Upper lobe of left lung (tissue), 4 donors: ENCODE results near the gene TENM4.

Source experiments
- POLR2A ChIP-seq, 4 donors: fragments of 450-650 bp; IDR thresholded peaks; one replicate each; pipeline ENCODE4 v1.5.1; 2016 to 2017; ENCODE audit warnings: antibody characterized with exemption in 4 of 4, mild to moderate bottlenecking in 2 of 4
- TF ChIP-seq, protein P1 (sequence below), 6 experiments: fragments of 450-650 bp in 4 of 6; fragments of 200-600 bp in 2 of 6; sonication (generic) in 2 of 6; IDR thresholded peaks; one replicate each; pipeline ENCODE4 v1.5.1; 2016 to 2019; ENCODE audit warnings: antibody characterized with exemption in 6 of 6

DNA sequence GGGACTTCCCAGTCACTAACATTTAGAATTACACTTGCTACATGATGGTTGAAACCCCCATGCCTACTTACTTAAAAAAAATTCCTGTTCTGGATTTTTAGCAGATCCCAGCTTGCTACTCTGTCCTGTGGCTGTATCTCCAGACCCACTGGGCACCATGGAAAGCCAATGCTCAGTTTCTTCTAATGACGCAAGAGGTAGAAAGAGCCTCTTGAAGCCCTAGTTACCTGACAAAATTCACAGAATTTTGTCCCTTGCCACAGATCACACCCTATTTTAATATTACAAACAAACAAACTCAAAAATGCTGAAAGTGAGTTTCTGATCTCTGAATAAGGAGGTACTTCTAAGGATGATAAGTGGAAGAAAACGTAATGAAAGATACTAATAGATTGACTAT, 24.3 kb upstream of the TENM4 start:
- no peak for TF ChIP-seq POLR2A (IDR thresholded peaks at IDR 0.05)
- TF ChIP-seq, protein P1, sequence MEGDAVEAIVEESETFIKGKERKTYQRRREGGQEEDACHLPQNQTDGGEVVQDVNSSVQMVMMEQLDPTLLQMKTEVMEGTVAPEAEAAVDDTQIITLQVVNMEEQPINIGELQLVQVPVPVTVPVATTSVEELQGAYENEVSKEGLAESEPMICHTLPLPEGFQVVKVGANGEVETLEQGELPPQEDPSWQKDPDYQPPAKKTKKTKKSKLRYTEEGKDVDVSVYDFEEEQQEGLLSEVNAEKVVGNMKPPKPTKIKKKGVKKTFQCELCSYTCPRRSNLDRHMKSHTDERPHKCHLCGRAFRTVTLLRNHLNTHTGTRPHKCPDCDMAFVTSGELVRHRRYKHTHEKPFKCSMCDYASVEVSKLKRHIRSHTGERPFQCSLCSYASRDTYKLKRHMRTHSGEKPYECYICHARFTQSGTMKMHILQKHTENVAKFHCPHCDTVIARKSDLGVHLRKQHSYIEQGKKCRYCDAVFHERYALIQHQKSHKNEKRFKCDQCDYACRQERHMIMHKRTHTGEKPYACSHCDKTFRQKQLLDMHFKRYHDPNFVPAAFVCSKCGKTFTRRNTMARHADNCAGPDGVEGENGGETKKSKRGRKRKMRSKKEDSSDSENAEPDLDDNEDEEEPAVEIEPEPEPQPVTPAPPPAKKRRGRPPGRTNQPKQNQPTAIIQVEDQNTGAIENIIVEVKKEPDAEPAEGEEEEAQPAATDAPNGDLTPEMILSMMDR (IDR thresholded peaks at IDR 0.05): no peak
